Urinary bladder (tissue), 4 donors: ENCODE results near the gene PIP4K2A. TPM values are rescaled to one million over a fixed set of nuclear protein-coding genes. Genes with fewer than 3 reads are reported as not detected.

ENCODE experiments used
- DNase-seq: peaks from one replicate; pipeline ENCODE4 v3.0.0-alpha.2; 2015; ENCODE audit errors: extremely low spot score
- H3K27ac ChIP-seq: one replicate; pipeline ENCODE4 v1.5.1; 2013; ENCODE audit warnings: low read depth, mild to moderate bottlenecking, moderate library complexity
- H3K36me3 ChIP-seq: one replicate; pipeline ENCODE4 v1.6.1; 2013; ENCODE audit warnings: mild to moderate bottlenecking, moderate library complexity; ENCODE audit not compliant: insufficient read depth
- H3K4me1 ChIP-seq: one replicate; pipeline ENCODE4 v1.6.1; 2013; ENCODE audit warnings: mild to moderate bottlenecking, moderate library complexity; ENCODE audit not compliant: insufficient read depth
- H3K4me3 ChIP-seq: one replicate; pipeline ENCODE4 v1.5.1; 2013; ENCODE audit warnings: low read depth, low read length
- WGBS: extraction: QIAGEN DNeasy Blood & Tissue Kit; methylation state at CpG from one replicate; pipeline ENCODE4 v1.1.7; 2013; 5-methylcytosine and 5-hydroxymethylcytosine counted together
- polyA plus RNA-seq: library from polyadenylated mRNA; stranded (reverse); fragments of 200-250 nt; gene quantifications from one replicate; pipeline ENCODE4 v1.2.3, GENCODE V29; 2013
- total RNA-seq: library from RNA; depleted of rRNA; stranded (reverse); fragments of >200 nt; gene quantifications from one replicate; pipeline ENCODE4 v1.2.3, GENCODE V29; 2014
- donor health status: healthy with polysubstance abuse.
- donor health status: healthy.

Gene PIP4K2A
- total and polyA plus RNA-seq, 2 donors, result 27.0 to 29.1 TPM

DNA sequence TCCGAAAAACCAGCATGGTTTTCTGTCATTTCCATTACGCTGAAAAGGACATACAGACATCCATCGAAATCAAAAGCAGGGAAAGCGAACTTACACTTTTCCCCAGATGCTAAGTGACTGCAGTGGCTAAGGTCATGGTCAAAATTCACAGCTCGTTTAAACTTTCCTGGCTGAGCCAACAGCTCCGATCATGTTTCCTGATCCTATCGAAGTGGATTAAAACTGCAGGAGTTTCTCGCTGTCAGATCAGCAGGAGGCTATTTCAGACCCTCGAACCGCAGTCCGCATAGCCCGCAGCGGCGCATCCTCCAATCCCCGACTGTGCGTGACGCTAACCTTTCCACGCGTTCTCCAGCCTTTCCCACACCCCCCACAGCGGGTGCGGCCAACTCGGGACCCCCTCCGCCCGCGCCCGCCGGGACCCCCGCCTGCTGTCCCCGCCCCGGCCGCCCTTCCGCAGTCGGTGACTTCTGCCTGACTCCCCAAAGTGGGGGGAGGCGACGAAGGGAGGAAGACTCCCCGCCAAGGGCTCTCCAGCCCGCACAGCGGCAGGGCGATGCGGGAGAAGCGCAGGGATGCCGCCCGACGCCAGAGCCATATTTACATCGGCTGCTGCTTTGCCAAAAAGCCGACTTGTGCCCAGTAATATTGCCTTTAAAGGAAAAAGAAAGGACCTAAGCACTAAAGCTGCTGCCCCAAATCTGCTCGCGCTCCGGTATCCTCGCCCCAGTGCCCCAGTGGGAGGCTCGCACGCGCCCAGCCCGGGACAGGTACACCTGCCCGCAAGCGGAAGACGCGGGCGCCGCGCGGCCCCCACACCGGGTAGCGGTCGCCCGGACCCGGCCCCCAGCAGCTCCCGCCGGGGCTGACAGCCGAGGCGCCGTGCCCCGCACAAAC lies 1.2 kb downstream of the PIP4K2A start:
- H3K4me3 ChIP-seq, result peak overlapping the region; percentile 99
- H3K4me1 ChIP-seq, result no peaks in the 10 kb centered on the region
- under 1% methylated on average over 73 of the region's 73 CpGs for WGBS
- no peak for DNase-seq
- no peaks in the 10 kb centered on the region for H3K36me3 ChIP-seq
- H3K27ac ChIP-seq, result peak overlapping the region; percentile 61

DNA sequence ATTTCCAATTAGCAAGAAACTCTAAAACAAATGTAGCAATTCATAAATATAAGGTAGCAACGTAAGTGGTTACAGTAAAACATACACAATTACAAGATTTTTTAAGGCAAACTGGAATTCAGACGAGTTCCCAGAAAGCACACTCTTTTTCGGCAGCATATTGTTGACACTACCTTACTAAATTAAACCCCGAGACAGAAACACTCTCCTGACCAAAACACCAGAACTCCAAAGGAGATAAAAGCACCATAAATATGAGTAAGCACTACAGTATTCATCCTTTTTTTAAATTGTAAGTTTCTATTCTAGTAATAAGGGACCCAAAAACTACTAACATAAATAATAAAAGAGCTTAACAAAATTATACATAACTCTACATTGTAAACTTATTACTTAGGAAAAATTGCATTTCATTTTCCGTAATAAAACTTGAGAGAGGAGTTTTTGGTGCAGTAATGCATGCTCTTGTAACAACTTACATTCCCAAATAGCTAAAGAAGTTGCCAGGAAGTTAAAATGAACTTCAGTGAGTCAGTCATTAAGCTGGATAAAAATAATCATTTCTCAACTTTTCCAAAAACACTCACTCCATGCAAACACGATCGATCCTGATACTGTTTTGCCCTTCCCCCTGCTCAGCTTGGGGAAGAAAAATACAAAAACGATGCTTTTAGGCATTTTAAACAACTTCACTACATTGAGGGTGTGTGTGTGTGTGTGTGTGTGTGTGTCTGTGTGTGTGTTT lies 2.0 kb downstream of the PIP4K2A start:
- no peak for DNase-seq
- 19% methylated on average over 8 of the region's 8 CpGs for WGBS

DNA sequence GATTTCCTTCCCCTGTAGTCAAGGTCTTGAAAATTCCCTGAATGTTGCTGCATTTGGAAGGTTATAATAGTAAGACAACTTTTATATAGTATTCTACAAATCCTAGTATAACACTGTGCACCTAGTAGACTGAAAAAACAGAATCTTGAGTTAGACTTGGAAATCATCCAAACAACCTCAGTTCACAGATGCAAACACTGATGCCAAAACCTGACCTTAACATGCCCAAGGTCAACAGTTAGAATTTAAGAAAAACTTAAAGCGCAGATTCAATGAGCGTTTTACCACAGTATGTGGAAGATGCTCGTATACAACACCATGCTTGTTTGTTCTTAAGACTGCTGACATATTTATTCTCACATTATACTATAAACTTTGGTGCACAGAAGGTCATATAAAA lies 3.0 kb downstream of the PIP4K2A start:
- DNase-seq, result no peak
- H3K27ac ChIP-seq, result no peak overlapping the region
- H3K4me3 ChIP-seq, result no peak overlapping the region
- H3K36me3 ChIP-seq, result no peaks in the 10 kb centered on the region
- WGBS, result 90% methylated on average over 3 of the region's 3 CpGs
- no peaks in the 10 kb centered on the region for H3K4me1 ChIP-seq

More for the DNA sequence above, 2.0 kb downstream of the PIP4K2A start:
- peak overlapping the region; percentile 99 for H3K4me3 ChIP-seq
- no peaks in the 10 kb centered on the region for H3K4me1 ChIP-seq
- H3K36me3 ChIP-seq, result no peaks in the 10 kb centered on the region
- no peak overlapping the region for H3K27ac ChIP-seq

DNA sequence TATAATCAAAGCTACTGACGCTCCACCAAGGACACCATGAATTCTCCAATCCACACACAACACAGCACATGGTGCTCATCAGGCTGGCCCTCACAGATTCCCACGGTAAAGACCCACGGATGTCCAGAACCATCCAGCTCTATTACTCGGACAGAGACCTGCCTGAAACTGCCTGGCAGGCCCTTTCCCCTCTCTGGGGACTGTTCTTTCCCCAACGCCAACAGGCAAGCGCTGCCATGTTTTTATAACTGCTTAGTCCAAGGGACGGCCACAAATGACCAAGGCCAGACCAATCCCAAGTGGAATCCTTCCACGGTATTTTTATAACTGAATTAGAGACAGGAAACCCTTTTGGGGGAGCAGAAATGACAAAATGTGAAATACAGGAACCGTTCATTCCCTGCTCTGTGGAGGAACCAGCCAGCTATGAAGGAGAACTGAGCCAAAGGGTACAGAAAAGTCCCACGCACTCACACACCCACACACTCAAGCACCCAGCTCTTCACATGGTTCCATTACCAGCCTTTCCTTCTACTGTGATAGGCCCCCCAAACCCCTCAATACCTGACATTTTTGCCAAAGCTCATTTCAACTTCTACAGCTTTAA lies 4.1 kb downstream of the PIP4K2A start:
- Histone ChIP-seq H3K27ac (no peak overlapping the region), H3K4me3 (no peak overlapping the region), H3K36me3 (no peaks in the 10 kb centered on the region), H3K4me1 (no peaks in the 10 kb centered on the region)
- no peak for DNase-seq
- WGBS, result 84% methylated on average over 10 of the region's 10 CpGs

DNA sequence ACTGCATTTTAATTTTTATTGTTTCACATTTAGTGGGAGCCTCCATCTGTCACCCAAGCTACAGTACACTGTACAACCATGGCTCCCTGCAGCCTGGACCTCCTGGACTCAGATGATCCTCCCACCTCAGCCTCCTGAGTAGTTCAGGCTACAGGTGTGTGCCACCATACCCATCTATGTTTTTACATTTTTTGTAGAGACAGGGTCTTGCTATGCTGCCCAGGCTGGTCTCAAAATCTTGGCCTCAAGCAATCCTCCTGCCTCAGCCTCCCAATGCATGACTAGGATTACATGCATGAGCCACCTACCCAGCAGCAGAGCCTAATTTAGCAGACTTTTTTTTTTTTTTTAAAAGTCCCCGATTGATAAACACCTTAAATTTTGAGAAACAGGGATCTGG lies 5.6 kb downstream of the PIP4K2A start:
- Histone ChIP-seq H3K27ac (no peak overlapping the region), H3K4me1 (no peaks in the 10 kb centered on the region), H3K4me3 (no peak overlapping the region), H3K36me3 (no peaks in the 10 kb centered on the region)
- DNase-seq, result no peak
- WGBS, result 95% methylated on average over 1 of the region's 1 CpG

DNA sequence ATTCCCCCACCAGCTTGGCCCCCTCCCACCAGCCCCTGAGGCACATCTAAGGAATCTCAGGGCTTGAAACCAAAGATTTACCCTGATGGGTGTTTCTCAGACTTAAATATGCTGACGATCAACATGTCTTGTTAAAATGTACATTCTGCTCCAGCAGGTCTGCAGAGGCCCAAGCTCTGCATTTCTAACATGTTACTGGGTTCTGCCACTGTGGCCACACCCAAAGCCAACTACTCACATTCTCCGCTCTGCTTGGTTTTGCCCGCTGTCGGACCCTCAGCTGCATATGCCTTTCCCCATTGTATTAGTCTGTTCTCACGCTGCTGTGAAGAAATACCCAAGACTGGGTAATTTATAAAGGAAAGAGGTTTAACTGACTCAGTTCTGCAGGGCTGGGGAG lies 8.9 kb downstream of the PIP4K2A start:
- H3K27ac ChIP-seq, result no peak overlapping the region
- DNase-seq, result no peak
- H3K4me3 ChIP-seq, result no peak overlapping the region
- WGBS, result 96% methylated on average over 5 of the region's 5 CpGs
- no peaks in the 10 kb centered on the region for H3K4me1 ChIP-seq
- no peaks in the 10 kb centered on the region for H3K36me3 ChIP-seq

DNA sequence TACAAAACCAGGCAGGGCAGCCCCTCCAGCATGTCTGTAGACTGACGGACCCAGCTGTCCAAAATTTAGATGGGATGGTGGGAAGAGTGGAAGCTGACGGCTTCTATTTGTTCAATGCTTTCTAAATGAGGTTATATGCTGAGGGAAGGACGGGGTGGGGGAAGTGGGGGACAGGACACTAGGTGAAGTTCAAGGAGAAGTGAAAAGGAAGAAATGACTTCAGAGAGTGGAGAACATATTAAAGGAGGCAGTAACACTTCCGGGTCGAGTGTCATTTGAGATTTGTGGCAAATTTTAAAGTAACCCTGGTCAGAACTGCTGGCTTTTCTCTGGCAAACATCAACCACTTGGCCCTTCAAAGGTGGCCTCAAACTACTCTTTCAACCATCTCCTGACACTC lies 9.4 kb downstream of the PIP4K2A start:
- DNase-seq, result no peak
- 83% methylated on average over 5 of the region's 5 CpGs for WGBS
- no peaks in the 10 kb centered on the region for H3K4me1 ChIP-seq
- no peaks in the 10 kb centered on the region for H3K36me3 ChIP-seq
- no peak overlapping the region for H3K27ac ChIP-seq
- no peak overlapping the region for H3K4me3 ChIP-seq

DNA sequence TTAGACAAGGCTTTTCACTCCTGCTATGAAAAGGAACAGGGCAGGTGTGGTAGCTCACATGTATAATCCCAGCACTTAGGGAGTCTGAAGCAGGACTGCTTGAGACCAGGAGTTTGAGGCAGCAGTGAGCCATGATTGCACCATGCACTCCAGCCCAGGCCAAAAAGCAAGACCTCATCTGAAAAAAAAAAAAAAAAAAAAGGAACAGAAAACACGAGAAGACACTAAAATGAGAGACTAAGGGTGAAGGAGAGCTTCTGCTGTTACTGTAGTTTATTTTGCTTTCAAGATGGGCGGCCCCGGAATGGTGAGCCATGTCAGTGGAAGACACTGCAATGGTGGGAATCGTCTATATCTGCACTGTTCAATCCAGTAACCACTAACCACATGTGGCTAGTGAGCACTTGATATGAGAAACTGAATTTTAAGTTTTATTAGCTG lies 9.9 kb downstream of the PIP4K2A start:
- Histone ChIP-seq H3K27ac (no peak overlapping the region), H3K4me3 (no peak overlapping the region), H3K36me3 (no peaks in the 10 kb centered on the region), H3K4me1 (no peaks in the 10 kb centered on the region)
- no peak for DNase-seq
- WGBS, result 89% methylated on average over 4 of the region's 4 CpGs

DNA sequence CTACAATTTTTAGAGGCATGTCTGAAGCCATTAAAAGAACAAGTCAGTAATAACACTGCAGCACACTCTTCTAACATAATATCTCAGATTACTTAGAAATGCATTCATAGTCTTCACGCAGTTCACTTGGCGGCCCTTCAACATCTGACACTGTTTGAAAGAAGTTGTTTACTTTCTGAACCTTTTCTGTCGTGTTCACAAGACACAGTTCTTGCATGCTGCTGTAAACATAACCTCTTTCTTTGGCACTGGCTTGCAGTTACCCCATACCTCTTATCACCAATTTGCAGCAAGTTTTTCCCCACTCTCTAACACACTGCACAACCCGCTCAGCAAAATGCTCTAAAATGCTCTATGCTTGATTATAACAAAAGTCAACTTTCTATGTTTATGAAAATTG lies 12.0 kb downstream of the PIP4K2A start:
- Histone ChIP-seq H3K4me1 (no peaks in the 10 kb centered on the region), H3K36me3 (no peaks in the 10 kb centered on the region), H3K27ac (no peak overlapping the region), H3K4me3 (no peak overlapping the region)
- 31% methylated on average over 4 of the region's 4 CpGs for WGBS
- DNase-seq, result no peak

DNA sequence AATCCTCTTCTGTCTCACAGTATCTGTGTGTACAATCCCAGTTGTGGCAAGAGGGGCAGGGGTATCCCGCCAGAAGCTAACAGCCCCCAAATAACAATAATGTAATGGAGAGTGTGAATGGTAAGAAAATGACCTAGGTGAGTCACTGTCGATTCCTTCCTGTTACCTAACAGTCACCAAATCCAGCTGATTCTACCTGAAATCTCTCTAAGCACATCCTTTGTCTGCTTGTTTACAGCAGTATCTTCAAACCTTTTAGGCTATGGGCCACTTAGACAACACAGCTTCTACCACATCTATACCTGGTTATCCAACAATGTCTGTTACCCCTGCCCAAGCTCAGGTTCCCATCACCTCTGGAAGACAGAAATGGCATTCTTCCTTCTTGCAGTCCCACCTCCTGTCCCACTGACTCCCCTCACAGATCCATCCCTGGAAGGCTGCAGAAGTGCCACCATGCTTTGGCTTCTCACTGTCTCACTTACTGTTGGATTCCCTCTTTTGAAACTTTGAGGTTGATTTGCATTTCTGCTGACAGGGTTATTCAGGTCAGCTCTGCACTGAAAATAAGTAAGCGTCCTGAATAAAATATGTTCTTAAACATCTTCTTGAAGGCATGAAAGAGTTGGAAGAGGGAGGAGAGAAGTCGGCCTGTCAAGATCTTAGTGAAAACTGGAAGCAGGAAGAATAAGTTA lies 13.1 kb downstream of the PIP4K2A start:
- DNase-seq, result no peak
- no peak overlapping the region for H3K4me3 ChIP-seq
- H3K36me3 ChIP-seq, result no peaks in the 10 kb centered on the region
- no peak overlapping the region for H3K27ac ChIP-seq
- no peaks in the 10 kb centered on the region for H3K4me1 ChIP-seq
- 90% methylated on average over 4 of the region's 4 CpGs for WGBS

DNA sequence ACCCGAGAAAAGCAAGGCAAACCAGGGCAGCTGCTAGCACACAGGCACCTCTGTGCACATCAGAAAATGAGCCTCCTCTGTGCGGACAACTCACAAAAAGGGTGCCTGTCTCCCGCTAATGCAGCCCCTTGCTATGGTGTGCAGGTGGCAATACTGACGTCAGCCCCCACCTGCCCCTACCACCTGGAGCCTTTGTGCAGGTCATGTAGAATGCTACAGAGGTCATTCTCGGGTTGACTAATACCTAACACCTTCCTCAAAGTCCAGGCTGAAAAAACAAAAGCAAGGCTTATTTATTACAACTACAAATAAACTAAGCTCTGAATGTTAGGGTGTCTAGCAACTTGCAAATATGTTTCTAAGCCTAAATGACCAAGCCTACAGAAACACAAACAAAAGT lies 13.9 kb downstream of the PIP4K2A start:
- H3K4me3 ChIP-seq, result no peak overlapping the region
- 95% methylated on average over 5 of the region's 5 CpGs for WGBS
- no peak overlapping the region for H3K27ac ChIP-seq
- H3K36me3 ChIP-seq, result no peaks in the 10 kb centered on the region
- H3K4me1 ChIP-seq, result no peaks in the 10 kb centered on the region
- no peak for DNase-seq

DNA sequence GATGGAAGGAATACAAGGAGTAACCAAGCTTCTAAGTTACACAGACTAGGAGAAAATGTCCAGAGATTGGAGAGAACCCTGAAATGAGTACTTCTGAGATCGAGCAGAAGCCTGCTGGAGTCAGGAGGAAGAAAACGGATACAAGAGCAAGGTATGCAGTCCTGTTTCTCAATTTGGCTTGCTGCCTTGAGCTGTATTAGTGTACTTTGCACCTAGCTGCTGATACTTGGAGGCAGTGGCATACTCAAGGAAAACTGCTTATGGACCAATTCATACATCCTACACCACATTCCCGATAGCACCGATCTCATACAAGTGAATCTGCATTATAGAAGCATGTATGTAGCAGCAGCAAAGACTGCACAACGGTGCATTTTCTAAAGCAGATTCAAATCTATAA lies 14.4 kb downstream of the PIP4K2A start:
- Histone ChIP-seq H3K36me3 (no peaks in the 10 kb centered on the region), H3K4me1 (no peaks in the 10 kb centered on the region), H3K27ac (no peak overlapping the region), H3K4me3 (no peak overlapping the region)
- no peak for DNase-seq
- WGBS, result 92% methylated on average over 5 of the region's 5 CpGs

DNA sequence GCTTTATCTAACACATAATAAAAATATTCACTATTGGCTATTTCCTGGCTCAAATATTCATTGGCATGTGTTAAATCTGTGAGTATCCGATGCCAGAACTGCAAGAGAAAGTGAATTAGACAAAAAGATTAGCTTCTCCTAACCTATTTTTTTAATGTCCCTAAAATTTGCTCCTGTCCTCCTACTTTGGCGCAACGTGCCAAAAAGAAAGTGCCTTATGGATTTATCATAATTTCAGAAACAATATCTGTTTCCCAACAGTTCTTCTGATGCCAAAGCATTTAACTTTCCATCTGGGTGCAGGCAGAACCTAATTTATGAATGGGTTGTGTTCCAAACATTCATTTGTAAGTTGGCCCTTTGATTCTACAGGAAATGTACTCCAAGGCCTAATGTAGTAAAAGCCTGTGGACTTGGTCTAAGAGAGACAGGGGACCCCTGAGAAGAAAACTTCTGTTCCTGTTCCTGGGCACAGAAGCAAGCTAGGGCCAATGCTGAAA lies 15.4 kb downstream of the PIP4K2A start:
- H3K27ac ChIP-seq, result no peak overlapping the region
- H3K4me3 ChIP-seq, result no peak overlapping the region
- DNase-seq, result no peak
- 73% methylated on average over 3 of the region's 3 CpGs for WGBS
- no peaks in the 10 kb centered on the region for H3K4me1 ChIP-seq
- H3K36me3 ChIP-seq, result no peaks in the 10 kb centered on the region
